GM21381 (cell line): ENCODE data around the gene ATP8B1.
"Not testable (repeated sequence)": the region's sequence is repeated elsewhere in the genome, so short reads cannot be mapped to it uniquely, and the experiment has no call there.

Source experiments
- ATAC-seq: cut with Tn5 transposase; IDR thresholded peaks from one replicate; pipeline ENCODE4 v1.9.1; 2021; ENCODE audit warnings: mild to moderate bottlenecking, moderate library complexity; ENCODE audit not compliant: unreplicated experiment

The ATP8B1 gene

DNA sequence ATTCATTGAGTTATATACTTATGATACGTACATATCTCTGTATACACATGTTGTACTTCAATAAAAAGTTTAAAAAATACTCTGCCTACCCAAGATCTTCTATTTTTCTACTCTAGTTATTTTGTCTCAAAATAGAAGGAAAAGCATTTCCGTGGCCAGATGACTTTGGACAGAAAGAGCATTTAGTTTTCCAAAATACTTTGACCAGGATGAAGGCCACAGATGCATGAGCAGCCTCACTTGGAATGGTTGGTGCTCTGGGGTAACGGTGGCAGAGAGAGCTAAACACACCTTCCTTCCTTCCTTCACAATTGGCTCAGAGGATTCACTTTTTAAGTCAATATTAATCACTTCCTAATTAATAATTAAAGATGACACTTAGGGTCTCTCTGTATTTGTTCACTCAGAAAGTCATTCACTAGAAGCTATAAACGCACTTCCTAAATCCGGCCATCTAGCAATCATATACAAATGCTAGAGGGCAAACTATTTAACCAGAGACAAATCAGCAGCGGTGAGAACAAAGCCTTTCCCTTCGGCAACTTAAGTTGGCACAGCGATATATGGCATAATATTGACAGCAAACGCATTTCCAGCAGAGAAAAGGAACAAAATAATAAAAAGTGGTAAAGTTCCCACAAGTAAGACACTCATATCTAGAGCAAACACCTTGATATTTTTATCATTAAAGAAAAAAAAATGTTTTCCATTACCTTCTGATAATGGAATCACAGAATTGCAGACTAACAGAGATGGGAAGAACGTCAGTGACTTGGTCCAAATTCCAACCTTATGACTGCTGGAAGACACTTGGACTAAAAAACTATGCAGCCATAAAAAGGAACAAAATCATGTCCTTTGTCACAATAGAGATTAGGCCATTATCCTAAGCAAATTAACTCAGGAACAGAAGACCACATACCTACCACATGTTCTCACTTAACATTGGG lies 125.6 kb downstream of the ATP8B1 start:
- ATAC-seq, result no peak

DNA sequence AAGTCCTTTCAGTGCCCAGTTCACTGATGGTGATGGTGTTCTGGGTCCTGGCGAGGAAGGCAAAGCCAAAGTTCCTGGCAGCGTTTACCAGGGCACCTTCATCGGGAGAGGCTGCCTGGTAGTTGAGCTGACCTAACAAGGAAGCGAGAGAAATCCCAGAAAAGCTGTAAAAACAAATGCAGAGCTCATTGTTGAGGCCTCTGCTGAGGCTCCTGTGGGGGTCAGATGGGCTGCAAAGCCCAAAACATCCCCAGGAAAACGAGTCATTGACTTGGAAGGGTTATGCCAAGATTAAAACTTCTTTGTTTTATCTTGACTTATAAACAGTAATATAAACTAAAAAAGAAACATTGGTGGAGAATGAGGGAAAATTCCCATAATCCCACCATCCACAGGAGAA lies 128.2 kb downstream of the ATP8B1 start:
- no peak for ATAC-seq

DNA sequence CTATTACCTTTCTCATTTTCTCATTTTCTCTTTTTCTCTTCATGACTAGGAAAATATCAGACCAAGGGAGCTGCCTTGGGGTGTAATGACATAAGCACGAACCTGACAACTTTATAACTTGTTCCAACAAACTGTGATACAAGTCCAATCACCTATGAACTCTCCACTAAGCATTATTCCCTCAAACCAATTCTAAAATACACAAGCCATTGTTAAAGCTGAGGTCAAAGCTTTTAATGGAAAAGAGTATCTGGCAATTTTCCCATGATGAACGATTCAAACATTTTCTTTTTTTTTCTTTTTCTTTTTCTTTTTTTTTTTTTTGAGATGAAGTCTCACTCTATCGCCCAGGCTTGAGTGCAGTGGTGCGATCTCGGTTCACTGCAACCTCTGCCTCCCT lies 133.1 kb downstream of the ATP8B1 start:
- ATAC-seq, result no peak

DNA sequence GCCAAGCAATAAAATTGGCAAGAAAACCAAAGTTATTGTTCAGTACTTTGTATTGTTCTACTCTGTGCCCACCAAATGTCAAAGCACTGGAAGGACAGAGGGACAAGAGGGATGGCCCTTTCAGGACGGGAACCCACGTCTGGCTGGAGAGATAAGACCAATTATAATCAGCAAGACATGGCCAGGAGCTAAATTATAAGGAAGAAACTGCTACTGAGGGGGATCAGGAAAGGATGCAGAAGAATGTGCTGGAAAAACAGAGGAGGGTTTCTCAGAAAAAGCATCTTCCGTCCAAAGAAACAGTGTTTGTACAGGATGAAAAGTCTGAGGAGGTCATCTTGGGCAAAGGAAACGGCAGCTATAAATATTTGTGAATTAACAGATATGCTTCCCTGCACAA lies 135.1 kb downstream of the ATP8B1 start:
- ATAC-seq, result no peak

DNA sequence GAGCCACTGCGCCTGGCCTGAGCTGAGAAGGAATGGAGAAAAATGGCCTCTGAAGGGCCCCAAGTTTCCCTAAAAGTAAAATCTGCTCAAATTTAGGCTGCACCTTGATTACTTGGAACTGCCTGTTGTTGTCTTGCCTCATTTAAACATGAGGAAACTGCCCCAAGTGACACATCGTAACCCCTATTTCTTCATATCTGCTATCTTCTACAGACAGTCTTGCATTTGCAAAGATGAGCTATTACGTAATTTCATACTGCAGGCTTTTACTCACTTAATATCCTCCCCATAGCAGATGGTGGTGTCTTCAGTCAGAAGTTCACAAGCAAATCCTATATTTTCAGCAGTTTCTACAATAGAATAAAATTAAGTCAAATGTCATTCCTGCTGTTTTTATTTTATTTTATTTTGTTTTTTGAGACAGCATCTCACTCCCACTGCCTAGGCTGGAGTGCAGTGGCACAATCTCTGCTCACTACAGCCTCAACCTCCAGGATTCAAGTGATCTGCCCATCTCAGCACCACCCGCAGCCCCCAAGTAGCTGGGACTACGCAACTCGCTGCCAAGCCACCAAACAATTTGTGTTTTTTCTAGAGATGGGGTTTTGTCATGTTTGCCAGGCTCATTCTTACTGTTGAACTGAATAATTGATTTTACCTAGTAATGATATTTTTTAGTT lies 136.2 kb downstream of the ATP8B1 start:
- ATAC-seq, result no peak

DNA sequence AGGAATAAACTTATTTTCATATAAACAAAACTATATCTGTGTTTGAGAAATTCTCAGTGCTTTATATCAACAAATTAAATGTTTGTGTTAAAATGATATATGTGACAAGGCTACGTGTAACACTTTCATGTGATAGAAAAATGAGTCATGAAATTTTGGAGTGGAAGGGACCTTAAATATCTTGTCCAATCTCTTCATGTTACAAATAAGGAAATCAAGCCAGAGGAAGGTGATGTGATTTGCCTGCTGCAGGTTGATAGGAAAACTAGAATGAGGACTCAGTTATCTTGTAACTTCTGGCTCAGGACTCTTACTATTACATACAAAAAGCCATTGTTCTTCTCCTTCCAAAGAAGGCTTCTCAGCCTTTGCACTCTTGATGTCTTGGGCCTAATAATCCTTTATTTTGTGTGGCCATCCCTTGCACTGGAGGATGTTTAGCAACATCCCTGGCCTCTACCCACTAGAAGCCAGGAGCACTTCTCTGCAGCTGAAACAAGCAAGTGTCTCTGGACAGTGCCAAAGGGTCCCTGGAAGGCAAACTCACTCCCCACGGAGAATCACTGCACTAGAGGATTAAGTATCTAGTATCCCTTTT lies 138.4 kb downstream of the ATP8B1 start:
- ATAC-seq, result no peak

DNA sequence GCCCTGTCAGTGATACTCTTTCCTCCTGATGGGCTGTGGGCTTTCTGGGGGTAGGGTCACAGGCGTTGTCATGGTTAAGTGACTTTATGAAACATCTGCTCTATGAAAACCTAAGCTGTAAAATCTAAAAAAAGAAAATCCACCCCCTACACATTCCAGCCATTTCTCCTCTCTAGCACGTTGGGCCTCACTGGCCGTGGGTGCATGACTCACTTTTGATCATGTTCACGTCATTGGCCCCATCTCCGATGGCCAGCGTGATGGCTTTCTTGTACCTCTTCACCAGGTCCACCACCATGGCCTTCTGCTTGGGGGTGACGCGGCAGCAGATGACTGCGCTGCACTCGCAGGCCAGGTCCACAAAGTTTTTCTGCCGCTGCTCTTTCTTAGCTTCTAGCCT lies 142.2 kb downstream of the ATP8B1 start:
- no peak for ATAC-seq

DNA sequence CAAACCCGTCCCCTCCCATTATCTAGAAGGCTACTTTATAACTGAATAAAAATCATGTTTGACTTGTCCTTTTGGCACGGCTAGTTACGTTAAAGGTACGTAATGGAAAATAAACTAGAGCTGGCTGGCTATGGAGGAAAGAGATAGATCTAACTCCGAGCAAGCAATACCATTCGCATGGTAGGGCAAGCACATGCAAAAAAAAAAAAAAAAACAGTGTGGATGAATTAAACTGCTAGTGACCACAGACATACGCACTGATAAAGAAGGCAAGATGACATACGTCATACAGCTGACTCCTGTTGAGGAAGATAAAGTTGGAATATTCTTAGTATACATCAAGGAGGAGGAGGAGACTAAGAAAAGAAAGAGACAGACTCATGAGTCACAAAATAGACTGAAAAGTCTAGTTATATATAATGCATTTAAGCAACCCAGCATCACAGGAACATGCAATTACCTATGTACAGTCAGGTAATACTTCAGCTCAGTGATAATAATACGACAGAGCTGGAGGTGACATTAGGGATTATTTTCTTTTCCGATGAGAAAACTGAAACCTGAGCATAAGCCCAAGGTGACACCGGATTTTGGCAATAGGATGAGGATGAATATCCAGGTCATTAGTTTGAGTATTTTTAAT lies 143.5 kb downstream of the ATP8B1 start:
- ATAC-seq, result no peak

DNA sequence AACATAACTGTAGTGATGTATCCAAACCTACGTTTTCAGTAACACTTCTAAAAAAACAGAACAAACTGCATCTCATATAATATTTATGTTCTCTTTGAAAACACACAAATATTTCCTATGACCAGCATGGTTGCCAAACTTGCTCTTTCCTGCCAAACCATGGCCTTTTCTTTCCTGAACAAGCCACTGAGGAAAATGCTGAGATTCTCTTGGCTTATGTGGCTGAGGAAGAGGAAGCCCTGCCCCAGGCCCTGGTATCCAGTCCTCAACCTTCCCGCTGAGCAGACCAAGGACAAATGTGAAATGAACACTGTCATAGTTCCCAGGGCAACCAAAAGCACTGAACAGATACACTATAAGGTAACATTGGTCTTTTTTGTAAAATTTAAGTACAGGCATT lies 145.6 kb downstream of the ATP8B1 start:
- no peak for ATAC-seq

DNA sequence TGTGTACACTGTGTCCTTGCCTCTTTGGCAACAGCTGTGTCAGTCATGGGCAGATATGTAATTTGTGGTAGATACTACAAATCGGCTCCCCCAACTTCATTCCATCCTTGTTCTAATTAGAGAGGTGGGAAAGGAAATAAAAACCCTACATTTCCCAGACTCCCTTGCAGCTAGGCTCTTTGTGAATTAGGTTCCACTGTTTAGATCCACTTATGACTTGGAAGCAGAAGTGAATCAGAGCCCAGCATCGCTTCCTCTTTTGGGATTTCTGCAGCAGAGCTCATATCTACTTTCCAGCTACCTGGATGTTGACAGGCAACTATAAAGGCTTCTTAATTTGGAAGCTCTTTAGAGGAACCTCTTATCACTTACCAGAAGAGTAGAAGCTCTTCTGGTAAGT lies 147.4 kb downstream of the ATP8B1 start:
- ATAC-seq, result no peak

DNA sequence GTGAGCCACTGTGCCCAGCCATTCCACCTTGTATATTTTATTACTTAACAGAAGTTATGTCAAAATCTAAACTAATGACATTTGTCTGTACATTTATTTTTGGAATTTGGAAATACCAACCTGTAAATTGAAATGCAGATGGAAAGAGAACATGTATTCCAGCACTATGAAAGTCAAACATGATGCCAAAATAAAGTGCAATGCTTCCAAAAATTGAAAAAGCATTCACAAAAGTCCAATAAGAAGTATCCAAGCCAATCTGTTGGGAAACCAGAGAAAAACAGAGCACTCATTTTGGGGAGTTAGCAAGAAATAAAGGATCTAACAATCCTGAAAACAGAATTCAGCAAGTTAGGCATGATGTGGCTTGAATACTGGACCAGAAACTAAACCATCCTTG lies 151.2 kb downstream of the ATP8B1 start:
- ATAC-seq, result no peak

DNA sequence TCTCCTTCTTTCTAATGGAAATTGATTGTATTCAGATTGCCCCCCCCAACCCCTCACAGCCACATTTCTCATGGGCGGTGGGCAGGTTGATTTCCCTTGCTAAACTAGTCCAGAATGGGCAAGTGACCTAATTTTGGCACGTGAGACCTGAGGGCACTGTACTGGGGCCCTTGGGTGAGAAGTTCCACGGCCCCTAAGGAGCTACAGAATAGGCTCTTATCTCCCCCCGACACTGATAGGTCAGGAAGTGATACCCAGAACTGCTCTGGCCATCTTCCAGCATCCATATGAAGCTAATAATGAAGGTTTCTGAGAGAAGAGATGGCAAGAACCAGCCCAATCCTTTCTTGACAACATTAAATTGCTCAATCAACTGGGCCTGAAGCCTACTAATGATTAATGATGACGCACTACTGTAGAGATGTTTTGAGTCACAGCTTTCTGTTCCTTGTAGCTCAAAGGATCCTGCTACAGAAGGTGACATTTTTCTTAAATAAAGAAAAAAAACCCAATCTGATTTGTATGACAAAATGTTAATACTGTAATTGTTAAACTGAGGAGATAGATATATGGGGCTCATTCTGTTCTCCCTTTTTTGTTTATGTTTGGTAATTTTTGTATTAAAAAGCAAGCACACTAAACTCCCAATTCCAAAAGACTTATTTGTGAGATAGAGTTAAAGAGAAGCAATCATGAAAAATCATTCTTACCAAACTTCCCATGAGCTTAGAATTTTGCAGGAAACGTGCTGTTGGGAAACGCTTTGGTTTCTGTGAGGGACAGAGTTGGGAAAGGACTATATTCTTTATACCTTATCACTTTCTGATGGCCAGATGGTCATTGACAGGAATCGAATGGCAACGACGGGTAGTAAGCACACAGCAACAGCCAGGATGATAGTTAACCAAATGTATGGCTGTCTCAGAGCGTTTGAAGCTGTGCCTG lies 153.3 kb downstream of the ATP8B1 start:
- ATAC-seq, result peak; percentile 98

DNA sequence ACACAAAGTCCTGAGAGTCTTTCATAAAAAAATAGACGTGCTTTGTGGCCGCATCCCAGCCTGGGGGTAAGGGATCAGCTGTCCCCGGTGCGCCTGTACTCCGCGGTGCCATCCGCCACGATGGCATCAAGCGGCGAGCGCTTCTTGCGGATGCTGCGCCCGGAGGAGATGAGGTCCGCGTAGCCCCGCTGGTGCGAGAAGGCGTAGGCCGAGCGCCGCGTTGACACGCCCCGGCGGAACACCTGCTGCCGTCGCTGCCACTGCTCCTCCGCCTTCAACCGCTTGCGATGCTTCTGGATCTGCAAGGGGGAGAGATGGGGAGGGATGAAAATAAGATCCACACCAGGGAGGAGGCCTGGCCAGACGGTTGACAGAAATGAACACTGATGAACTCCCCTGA lies 154.7 kb downstream of the ATP8B1 start:
- no peak for ATAC-seq

DNA sequence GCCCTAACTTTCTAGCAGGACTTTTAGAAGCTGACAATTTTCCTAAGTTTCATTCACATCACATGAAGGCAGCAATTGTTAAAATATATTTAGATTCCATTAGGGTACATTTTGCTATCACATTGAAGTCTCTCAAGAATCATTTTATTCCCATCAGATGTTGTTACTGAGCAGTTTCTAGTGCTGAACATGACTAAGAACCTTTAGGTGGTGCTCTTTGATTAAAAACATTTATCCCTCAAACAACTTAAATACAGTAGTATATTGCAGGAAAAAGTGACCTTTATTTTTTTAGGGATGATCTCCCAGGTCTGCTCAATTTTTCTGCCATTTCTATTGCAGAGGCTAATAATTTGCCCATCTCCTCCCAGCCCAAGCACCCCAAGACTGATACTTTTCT lies 158.6 kb downstream of the ATP8B1 start:
- ATAC-seq, result no peak

DNA sequence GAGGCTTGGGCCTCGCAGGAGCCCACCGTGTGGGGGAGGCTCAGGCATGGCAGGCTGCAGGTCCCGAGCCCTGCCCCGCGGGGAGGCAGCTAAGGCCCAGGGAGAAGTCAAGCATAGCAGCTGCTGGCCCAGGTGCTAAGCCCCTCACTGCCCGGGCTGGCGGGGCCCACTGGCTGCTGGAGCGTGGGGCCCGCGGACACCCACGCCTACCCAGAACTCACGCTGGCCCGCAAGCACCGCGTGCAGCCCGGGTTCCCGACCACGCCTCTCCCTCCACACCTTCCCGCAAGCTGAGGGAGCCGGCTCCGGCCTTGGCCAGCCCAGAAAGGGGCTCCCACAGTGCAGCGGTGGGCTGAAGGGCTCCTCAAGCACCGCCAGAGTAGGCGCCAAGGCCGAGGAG lies 159.4 kb downstream of the ATP8B1 start:
- ATAC-seq, result not testable (repeated sequence)

DNA sequence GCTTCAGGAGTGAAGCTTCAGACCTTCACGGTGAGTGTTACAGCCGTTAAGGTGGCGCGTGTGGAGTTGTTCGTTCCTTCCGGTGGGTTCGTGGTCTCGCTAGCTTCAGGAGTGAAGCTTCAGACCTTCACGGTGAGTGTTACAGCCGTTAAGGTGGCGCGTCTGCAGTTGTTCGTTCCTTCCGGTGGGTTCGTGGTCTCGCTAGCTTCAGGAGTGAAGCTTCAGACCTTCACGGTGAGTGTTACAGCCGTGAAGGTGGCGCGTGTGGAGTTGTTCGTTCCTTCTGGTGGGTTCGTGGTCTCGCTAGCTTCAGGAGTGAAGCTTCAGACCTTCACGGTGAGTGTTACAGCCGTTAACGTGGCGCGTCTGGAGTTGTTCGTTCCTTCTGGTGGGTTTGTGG lies 160.7 kb downstream of the ATP8B1 start:
- not testable (repeated sequence) for ATAC-seq

DNA sequence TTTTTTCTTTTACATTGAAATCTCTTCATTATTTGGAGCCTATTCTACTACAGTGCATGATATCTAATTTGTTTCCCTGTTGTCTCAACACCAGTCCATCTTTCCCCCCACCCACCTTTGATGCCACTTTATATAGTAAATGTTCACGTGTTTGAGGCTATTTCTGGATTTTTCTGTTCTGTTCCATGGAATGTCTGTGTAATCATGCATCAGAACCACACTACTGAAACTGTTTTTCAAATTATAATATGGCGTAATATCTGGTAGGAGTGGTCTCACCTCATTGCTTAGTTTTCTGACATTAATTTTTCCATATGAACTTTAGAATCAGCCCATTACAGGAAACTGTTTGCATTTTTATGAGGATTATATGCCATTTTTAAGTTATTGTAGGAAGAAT lies 162.4 kb downstream of the ATP8B1 start:
- ATAC-seq, result no peak

DNA sequence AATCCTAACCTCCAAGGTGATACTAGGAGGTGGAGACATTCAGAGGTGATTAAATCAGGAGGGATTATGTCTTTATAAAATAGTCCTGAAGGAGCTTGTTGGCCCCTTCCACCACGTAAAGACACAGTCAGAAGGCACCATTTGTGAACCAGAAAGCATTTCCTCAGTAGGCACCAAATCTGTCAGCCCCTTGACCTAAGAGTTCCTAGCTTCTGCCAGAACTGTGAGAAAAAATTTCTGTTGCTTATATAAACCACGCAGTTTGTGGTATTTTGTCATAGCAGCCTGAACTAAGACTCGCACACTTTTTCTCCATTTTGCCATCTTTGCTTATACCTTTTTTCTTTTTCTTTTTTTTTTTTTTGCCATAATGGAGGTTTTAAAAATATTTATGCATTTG lies 162.9 kb downstream of the ATP8B1 start:
- ATAC-seq, result no peak

DNA sequence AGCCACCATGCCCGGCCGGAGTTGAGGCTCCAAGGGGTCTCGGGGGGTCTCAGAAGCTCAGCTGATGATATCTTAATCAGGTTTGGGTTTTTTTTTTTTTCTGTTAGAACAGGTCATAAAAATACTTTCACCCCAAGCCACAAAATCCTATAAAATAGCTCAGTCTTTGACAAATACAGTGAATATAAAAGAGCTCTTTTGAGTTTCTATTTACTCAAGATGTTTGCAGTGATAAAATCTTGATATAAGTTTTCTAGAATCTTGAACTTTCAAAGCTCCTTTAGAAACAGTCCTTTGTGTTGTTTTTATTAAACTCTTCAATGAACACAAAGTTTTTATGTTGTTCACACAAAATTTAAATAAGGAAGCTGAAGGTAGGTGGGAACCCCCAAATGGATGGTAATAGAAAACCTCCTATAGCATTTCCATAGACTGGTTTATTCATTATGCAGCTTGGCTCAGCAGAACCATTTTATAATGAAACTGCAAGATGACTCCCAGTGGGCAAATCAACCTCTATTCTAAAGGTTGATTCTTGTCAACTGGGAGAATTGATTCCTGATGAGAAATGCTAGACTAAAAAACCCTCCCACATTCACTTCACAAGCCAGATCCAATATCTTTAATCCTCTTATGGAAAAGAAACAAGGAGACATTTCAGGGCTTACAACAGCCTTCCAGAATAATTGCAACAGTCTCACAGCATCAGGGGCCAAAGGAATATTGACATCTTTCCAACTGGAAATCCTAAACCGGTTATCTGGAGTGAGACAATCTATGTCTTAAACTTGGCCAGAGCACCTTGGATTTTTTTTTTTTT lies 167.9 kb downstream of the ATP8B1 start:
- no peak for ATAC-seq
